ENCODE measurements around the gene SEPTIN8.

Gene SEPTIN8

GRCh38 chr5:132779961-132780360 lies 2.9 kb upstream of the SEPTIN8 start:
- no peak for DNase-seq

GRCh38 chr5:132778856-132779255 lies 1.8 kb upstream of the SEPTIN8 start:
- DNase-seq = no peak

- DNase-seq = no peak
Observed at GRCh38 chr5:132778129-132778528, 1.1 kb upstream of the SEPTIN8 start.

GRCh38 chr5:132776938-132777208 lies 166 bp downstream of the SEPTIN8 start:
- no peak for DNase-seq

GRCh38 chr5:132776131-132776937 lies 705 bp downstream of the SEPTIN8 start:
- no peak for DNase-seq

DNA sequence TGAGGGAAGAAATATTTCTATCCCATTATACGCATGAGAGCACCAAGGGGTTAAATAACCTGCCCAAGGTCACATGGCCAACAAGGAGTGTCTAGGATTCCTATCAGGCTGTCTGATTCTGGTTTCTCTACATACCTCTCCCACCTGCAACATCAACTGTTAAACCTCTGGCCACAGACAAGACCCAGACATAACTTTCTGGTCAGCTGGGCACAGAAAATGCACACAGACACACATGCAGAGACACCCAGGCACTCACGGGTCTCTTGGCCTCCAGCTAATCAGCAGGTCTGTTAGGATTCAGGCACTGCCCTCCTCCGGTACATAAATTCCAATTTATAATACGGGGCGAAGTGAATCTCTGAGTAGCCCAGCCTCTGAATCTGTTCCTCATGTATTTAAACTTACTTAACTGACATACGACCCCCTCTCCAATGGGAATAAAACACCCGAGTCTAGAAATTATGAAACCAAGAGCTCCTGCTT lies 1.5 kb downstream of the SEPTIN8 start:
- no peak for DNase-seq

DNA sequence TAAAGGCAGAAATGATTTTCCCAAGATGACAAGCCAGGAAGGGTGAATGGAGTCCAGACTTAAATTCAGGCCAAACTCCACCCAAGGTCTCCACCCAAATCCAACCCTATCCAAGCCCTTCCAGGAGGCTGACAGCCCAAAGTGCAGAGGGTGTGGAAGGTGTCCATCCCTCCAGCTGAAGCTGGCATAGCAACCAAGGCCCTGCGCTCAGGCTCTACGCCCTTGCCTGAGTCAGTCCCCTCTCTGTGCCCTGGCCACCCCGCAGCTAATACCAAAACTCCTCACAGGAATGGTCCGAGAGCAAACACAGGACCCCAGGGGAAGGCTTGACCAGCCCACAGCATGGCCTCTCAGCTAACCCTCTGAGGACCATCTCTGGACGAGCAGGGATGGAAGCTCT lies 2.1 kb downstream of the SEPTIN8 start:
- no peak for DNase-seq

DNA sequence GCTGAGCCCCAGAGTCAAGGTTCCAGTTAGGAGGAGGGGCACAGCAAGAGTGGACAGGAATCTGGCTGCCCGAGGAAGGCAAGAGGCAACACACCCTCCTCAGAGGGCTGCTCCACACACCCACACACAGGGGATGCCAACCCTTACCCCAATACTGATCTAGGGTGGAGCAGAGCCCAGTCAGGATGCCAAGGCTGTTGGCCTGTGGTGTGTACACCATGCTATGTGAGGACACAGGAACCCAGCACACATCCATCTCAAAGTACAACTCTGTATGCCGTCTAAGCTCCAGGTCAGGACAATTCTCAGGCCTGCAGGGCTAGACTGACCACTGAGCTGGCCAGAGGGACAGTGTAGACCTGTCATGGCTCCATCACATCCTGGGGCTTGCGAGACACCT lies 2.6 kb downstream of the SEPTIN8 start:
- no peak for DNase-seq

GRCh38 chr5:132773601-132774355 lies 3.3 kb downstream of the SEPTIN8 start:
- no peak for DNase-seq

GRCh38 chr5:132773114-132773513 lies 3.9 kb downstream of the SEPTIN8 start:
- DNase-seq = no peak

GRCh38 chr5:132772291-132773070 lies 4.6 kb downstream of the SEPTIN8 start:
- DNase-seq = no peak

GRCh38 chr5:132771503-132771998 lies 5.5 kb downstream of the SEPTIN8 start:
- no peak for DNase-seq

- no peak for DNase-seq
Observed at GRCh38 chr5:132770476-132771159, 6.4 kb downstream of the SEPTIN8 start.

GRCh38 chr5:132768485-132768868 lies 8.6 kb downstream of the SEPTIN8 start:
- no peak for DNase-seq

GRCh38 chr5:132767150-132767549 lies 9.9 kb downstream of the SEPTIN8 start:
- no peak for DNase-seq

- no peak for DNase-seq
Observed at GRCh38 chr5:132766806-132767055, 10.3 kb downstream of the SEPTIN8 start.

DNA sequence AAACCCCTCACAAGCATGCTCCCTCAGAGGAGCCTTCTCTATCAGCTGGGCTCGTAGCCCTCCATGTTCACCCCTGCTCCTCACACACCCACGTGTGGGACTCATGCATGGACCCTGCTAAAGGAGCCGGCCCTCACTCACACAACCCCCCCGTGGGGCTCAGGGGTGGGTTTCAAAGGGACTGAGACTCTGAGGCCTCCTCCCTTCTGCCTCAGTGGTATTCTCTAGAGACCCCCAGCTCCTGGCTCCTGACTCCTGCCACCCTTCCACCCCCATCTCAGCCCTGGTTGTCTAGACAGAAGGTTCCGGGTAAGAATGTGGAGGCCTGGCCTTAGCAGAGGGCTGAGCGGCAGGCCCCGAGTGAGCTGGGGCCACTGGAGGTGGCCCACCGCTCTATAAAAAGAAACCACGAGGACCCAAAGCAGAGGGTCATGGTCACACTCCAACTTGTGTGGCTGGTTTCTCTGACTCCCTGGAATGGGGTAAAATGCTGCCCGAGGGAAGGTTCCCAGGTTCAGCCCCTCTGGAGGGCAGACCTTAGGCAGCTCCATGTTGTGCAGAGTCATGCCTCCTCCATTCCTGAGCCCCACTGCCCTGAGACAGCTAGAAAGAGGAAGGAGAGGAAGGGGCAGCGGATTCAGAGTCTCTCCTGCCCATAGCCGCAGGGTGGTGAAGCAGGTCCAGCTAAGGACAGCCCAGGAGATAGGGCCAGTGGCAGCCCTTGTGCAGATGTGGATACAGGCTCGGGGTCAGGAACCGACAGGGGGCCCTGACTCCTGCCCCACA lies 10.8 kb downstream of the SEPTIN8 start:
- DNase-seq = no peak

- no peak for DNase-seq
Observed at GRCh38 chr5:132765311-132766019, 11.6 kb downstream of the SEPTIN8 start.

DNA sequence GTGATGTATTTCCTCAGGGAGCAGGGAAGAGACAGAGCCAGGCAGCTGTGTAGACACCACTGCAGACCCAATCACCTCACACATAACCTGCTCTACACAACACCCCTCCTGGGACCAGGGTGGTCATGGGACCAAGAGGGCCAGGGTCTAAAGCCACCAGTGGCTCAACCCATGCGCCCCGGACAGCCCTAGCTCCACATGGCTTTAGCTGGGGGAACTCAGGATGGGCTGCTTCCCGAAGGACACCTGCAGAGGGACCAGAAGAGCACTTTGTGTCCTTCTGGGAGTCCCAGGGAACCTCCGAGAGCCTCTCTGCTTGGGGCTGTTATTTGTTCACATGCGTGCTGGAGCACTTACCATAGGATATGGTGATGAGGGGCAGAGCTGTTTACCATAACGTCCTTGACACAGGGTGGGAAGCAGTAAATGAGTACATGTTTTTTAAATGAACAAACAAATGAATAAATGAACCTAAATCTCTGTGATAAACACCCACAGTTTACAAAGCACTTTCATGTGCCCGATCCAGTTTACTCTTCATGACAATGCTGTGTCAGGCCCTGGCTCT lies 12.3 kb downstream of the SEPTIN8 start:
- no peak for DNase-seq

DNA sequence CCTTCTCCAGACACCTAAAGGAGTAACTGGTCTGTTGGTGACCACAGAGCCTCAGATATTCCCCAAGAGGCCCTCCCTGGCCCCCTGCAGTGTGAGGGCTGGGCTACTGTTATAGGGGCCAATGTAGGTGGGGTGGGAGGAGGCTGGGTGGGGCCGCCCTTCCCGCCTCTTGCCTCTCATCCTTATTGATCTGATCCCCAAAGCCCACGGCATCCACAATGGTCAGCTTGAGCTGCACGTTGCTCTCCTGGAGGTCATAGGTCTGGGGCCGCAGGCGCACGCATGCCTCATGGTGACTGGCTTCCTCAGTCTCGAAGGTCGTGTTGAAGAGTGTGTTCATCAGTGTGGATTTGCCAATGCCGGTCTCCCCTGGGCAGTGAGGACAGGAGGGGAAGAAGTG lies 13.0 kb downstream of the SEPTIN8 start:
- no peak for DNase-seq

All from T1000 (cell line).